Measurements from ENCODE around the gene STKLD1. TPM values are rescaled to one million over a fixed set of nuclear protein-coding genes. Genes with fewer than 3 reads are reported as not detected.

Gene STKLD1
- total RNA-seq, 1 donor = 2.6 TPM

- no peak for TF ChIP-seq CTCF (IDR thresholded peaks at IDR 0.05; ENCODE audit: insufficient read depth, low read depth, low read length)
- no peak overlapping the region for H3K4me3 ChIP-seq (ENCODE audit: low read depth, low read length)
- DNase-seq (ENCODE audit: low read depth) = no peak
Observed at GRCh38 chr9:133393399-133393798, 17.2 kb downstream of the STKLD1 start.

GRCh38 chr9:133394687-133395271 is 18.6 kb downstream of the STKLD1 start:
- H3K4me3 ChIP-seq (ENCODE audit: low read depth, low read length) = no peak overlapping the region
- no peak for DNase-seq (ENCODE audit: low read depth)
- no peak for TF ChIP-seq CTCF (IDR thresholded peaks at IDR 0.05; ENCODE audit: insufficient read depth, low read depth, low read length)

GRCh38 chr9:133396952-133397351 is 20.8 kb downstream of the STKLD1 start:
- TF ChIP-seq CTCF (IDR thresholded peaks at IDR 0.05; ENCODE audit: insufficient read depth, low read depth, low read length) = peak; percentile 49
- H3K4me3 ChIP-seq (ENCODE audit: low read depth, low read length) = no peak overlapping the region
- peak; percentile 26 for DNase-seq (ENCODE audit: low read depth)

- H3K4me3 ChIP-seq (ENCODE audit: low read depth, low read length) = no peak overlapping the region
- no peak for DNase-seq (ENCODE audit: low read depth)
Observed at GRCh38 chr9:133397370-133397769, 21.2 kb downstream of the STKLD1 start.

GRCh38 chr9:133397895-133398294 is 21.7 kb downstream of the STKLD1 start:
- TF ChIP-seq CTCF (IDR thresholded peaks at IDR 0.05; ENCODE audit: insufficient read depth, low read depth, low read length) = no peak
- H3K4me3 ChIP-seq (ENCODE audit: low read depth, low read length) = no peak overlapping the region
- DNase-seq (ENCODE audit: low read depth) = no peak

More at GRCh38 chr9:133397370-133397769, 21.2 kb downstream of the STKLD1 start:
- TF ChIP-seq CTCF (IDR thresholded peaks at IDR 0.05; ENCODE audit: insufficient read depth, low read depth, low read length) = no peak

GRCh38 chr9:133400292-133400691 is 24.1 kb downstream of the STKLD1 start:
- H3K4me3 ChIP-seq (ENCODE audit: low read depth, low read length) = no peak overlapping the region
- no peak for TF ChIP-seq CTCF (IDR thresholded peaks at IDR 0.05; ENCODE audit: insufficient read depth, low read depth, low read length)
- DNase-seq (ENCODE audit: low read depth) = no peak

- TF ChIP-seq CTCF (IDR thresholded peaks at IDR 0.05; ENCODE audit: insufficient read depth, low read depth, low read length) = no peak
- no peak for DNase-seq (ENCODE audit: low read depth)
- H3K4me3 ChIP-seq (ENCODE audit: low read depth, low read length) = no peak overlapping the region
Observed at GRCh38 chr9:133401588-133401987, 25.4 kb downstream of the STKLD1 start.

All from fibroblast of villous mesenchyme (primary cell).